Putamen (tissue), 1 donor: ENCODE measurements around the gene CAMK4.
"Not testable (repeated sequence)": the region's sequence is repeated elsewhere in the genome, so short reads cannot be mapped to it uniquely, and the experiment has no call there.

Experiments
- DNase-seq: peaks from one replicate; pipeline ENCODE4 v3.0.0-alpha.2; 2016; ENCODE audit warnings: low spot score

Gene CAMK4

GRCh38 chr5:111257610-111258009 lies 33.4 kb downstream of the CAMK4 start:
- DNase-seq = not testable (repeated sequence)

- DNase-seq = no peak
These were observed 35.5 kb downstream of the CAMK4 start for GRCh38 chr5:111259636-111260035.

DNA sequence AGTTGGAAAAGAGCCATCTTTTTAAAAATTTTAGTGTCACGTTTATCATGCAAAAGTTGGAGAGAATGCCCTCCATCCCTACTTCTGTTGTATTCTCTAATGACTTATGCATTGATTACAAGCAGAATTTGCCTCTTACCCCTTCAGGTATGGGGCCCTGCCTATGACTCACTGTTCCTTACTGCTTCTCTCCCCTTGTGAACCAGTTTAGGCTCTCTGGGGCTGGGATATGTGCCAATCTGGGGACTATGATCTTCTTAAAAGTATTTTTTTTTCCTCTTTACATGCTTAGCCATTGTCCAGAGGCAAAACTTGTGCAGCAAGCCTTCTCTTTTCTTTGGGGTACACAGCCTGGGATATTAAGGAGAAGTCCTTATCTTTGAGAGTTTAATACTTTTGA lies 37.4 kb downstream of the CAMK4 start:
- DNase-seq = no peak

GRCh38 chr5:111262153-111262552 lies 38.0 kb downstream of the CAMK4 start:
- DNase-seq = no peak

GRCh38 chr5:111262815-111263214 lies 38.6 kb downstream of the CAMK4 start:
- DNase-seq = no peak

GRCh38 chr5:111266491-111266890 lies 42.3 kb downstream of the CAMK4 start:
- DNase-seq = no peak

DNA sequence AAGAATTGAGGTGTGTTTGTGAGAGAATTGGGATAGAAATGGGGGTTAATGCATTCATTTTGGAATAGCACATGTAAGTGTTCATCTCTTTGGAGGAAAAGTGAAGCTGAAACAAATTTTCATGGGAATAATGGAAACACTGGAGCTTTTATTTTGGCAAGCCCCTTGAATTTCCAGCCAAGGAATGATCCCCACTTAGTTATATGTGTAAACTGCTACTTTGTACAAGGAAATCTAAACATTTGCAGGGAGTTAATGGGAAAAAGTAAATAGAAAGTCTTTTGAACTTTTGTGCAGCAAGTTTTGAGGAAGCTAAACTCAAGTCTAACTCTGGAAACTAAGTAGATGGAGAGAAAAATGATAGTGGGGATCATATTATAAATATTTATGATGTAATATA lies 44.1 kb downstream of the CAMK4 start:
- no peak for DNase-seq

DNA sequence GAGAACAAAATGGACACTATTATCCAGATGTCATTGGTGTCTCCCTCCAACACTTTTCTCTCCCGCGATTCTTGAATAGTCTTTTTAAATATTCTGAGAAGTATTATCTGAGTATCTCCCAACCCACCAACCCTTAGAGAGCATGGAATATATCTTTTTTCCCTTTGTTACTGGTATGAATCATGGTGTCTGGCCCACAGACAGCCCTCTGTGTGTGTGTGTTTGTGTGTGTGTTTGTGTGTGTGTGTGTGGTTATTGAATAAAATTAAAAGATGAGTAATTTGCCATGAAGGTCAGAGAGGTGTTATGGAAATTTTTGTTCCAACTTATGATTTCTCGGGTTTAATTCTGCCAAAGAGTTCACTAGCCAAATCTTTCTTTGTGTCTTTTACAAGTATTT lies 47.7 kb downstream of the CAMK4 start:
- DNase-seq = no peak

- no peak for DNase-seq
These were observed 52.9 kb downstream of the CAMK4 start for GRCh38 chr5:111277061-111277460.

GRCh38 chr5:111278858-111279504 lies 54.8 kb downstream of the CAMK4 start:
- no peak for DNase-seq

GRCh38 chr5:111280282-111280951 lies 56.2 kb downstream of the CAMK4 start:
- peak; percentile 39 for DNase-seq

DNA sequence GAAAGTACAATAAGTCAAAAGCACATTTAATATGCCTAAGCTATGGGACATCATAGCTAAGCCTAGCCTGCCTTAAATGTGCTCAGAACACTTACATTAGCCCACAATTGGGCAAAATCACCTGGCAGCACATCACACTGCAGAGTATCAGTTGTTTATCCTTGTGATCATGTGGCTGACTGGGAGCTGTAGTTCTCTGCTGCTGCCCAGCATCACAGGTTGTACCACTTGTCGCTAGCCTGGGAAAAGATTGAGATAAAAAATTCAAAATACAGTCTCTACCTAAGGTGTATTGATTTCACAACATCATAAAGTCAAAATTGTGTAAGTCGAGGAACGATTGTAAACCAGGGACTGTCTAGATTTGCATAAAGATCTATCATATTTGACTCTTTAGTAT lies 58.6 kb downstream of the CAMK4 start:
- DNase-seq = no peak

GRCh38 chr5:111284825-111285224 lies 60.6 kb downstream of the CAMK4 start:
- DNase-seq = no peak

DNA sequence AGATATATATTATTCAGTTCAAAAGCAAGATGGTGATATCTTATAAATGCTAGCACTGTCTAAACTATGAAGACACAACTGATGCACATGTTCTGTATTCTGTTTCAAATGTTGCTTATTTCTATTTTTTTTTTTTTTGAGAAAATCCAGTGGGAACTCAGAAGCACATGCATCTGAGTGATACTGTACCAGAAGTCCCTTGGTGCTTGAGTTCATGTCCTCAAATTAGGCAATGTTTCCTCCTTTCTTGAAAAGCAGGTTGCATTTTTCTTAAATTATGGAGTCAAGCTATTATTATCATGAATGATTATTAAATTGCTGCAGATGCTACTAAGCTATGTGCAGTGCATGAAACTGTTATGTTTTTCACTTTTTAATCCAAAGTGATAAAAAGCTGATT lies 70.4 kb downstream of the CAMK4 start:
- DNase-seq = no peak

DNA sequence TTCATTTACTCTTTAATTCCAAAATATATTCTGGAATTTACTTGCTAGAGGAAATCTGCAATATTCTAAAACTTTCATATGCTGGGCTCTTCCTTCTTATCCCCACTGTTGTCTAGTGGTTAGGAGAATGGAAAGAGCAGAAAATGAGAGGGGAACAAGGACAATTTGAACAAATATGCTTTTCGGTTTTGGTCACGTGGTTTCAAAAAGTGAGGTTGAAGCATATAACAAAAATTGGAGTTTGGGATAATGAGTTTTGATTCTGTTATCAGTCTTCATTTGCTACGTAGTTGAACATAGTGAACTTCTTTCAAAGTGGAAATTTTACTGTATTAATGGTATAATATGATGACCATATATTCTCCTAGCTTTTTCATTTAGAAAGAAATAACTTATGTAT lies 71.5 kb downstream of the CAMK4 start:
- DNase-seq = no peak

- no peak for DNase-seq
These were observed 72.4 kb downstream of the CAMK4 start for GRCh38 chr5:111296570-111296969.

DNA sequence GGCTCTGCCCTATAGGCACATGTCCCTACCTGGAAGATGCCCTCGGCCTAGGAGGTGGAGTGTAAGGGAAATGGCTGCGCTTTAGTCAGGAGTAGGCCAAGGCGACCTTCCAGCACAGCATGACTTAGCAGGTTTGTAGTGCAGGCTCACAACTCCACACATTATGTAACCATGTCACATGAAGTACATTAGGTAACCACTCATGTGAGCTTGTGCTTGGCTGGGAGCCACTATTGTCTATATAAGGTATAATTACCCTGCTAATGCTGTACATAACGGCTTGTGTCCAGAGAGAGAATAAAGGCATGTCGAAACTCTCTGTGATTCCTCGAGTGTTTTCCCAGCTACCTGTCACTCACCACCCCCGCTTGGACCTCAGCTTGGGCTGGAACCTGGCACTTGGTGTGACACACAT lies 74.9 kb downstream of the CAMK4 start:
- DNase-seq = no peak

GRCh38 chr5:111299831-111300432 lies 75.7 kb downstream of the CAMK4 start:
- no peak for DNase-seq

DNA sequence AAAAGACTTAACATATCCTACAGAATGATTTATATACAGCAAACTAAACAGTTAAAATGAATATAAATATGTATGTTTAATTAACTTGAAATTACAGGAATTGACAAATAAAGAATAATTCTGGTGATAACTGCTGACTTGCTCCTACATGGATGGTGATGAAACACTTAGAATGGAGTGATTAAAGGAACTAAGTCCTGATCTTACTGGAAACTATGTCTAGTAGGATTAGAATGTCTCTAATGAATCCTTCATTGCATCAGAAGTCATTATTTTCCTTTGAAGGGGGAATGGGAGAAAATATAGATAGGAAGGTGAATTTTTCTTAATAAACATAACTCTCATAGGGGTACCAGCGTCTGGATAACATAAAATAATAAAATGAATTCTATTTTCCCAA lies 77.1 kb downstream of the CAMK4 start:
- DNase-seq = no peak

- not testable (repeated sequence) for DNase-seq
These were observed 77.9 kb downstream of the CAMK4 start for GRCh38 chr5:111302043-111302442.

GRCh38 chr5:111308951-111309350 lies 84.8 kb downstream of the CAMK4 start:
- no peak for DNase-seq

DNA sequence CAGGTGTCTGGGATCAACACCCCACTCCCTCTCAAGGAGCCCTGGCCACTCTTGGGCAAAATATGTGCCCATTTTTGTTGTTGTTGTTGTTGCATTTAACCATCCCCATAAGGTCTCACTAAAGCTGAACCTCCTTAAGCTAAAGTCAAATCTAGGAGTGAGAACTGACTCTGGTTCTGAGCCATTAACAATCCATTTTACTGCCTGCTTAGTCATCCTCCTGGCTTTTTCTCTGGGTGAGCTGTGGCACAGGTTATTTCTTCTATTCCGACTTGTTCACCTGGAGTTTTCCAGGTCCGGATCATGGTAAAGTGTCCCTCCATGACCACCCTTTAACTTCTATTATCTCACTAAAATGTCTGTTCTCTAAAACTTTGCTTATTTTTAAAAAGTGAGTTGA lies 85.2 kb downstream of the CAMK4 start:
- no peak for DNase-seq
